Bronchus fibroblast of lung (primary cell): ENCODE measurements around the gene AK6. TPM values are rescaled to one million over a fixed set of nuclear protein-coding genes. Genes with fewer than 3 reads are reported as not detected.

Experiments
- total RNA-seq: library from RNA; depleted of rRNA; stranded (reverse); fragments of >200 nt; gene quantifications from 2 replicates; pipeline ENCODE4 v1.2.3, GENCODE V29; 2015

The AK6 gene
- 20.8 and 27.4 TPM in 2 replicates for total RNA-seq

DNA sequence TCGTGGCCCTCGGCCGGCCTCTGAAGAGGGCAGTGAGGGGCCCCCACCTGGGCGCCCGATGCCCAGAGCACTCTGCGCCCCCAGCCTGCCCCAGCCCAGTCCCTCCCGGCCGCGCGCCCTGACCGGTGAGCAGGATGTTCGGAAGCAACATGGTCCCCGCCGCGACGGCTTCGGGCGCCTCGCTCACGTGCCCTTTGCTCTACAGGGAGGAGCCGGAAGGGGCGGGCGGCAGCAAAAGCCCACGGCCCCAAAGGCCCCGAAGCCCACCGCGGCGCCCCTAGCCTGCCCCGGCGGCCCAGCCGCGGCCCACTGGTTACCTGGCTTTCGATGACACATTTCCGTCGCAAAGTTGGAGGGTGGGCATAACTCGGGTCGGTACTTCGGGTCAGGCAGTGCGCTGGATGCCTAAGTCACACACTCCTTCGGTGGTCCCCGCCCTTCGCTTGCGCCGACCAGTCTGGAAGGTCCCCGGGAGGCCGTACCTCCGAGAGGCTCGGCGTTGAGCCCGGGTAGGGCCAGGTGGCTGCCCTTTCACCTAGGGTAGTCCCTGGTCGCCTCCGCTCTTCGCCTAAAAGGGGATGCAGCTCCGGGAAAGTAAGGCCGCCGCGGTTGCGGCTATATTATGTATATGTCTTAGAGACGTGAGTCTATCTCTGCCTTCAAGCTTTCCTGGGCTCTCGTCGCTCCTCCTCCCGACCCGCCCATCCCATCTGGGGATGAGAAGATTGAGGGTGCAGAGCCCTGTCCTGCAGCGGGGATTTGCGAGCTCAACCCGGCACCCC lies at the start of gene AK6, which contains the start of the genes RAD17 and TAF9:
Gene AK6, minus strand, starts transcription at position 181 of the 782 bp plus-strand sequence. Its CDS starts 30 bp downstream, at position 151.
Gene RAD17, plus strand, starts transcription at position 479 of the 782 bp plus-strand sequence. CDS start 2,391 bp downstream, outside the sequence.
Gene TAF9, minus strand, starts transcription at position 181 of the 782 bp plus-strand sequence. CDS start 3,783 bp downstream, outside the sequence.

DNA sequence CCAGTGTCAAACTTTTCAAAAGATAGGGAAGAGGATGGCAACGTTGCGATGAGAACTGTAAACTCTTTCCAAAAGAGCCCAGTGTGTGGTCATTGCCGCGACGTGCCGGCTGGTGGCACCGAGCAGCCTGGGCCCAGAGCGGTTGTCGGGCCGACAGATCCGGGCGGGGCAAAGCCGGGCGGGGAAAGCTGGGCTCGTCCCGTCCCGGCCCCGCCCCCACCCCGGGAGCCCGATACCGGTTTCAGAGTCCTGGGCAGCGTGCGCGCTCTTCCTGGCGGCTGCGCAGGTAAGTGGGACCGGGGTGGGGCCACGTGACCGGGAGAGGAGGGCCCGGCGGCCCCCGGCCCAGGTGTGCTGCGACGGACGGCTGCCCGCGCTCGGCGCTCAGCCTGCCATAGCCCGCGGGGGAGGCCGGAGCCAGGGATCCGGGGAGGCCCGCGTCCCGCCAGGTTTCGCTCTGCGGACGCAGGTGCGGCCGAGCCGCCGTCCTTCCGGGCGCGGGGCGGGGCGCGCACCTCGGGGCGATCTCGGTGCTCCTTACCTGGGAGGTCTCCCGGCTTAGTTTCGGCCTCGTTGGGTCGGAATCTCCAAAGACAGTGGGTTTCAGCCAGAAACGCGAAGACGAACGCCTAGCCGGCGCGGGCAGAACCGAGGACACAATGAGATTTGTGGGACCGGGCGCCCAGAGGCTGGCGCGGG lies 45.7 kb upstream of the AK6 start, which contains the start of gene MARVELD2:
Gene MARVELD2, plus strand, starts transcription at position 232 of the 699 bp plus-strand sequence. CDS start 4,270 bp downstream, outside the sequence.

Other genes starting within 250 kb of the AK6 start
- gene CCNB1, start 202.4 kb downstream of the AK6 start, total RNA-seq, result 276 and 294 TPM in 2 replicates
- gene CENPH, start 179.9 kb downstream of the AK6 start, total RNA-seq, result 35.8 and 44.7 TPM in 2 replicates
- gene CDK7, start 134.6 kb downstream of the AK6 start, total RNA-seq, result 34.5 and 35.3 TPM in 2 replicates
- gene CCDC125, start 36.7 kb downstream of the AK6 start, total RNA-seq, result 1.5 and 2.2 TPM in 2 replicates
- gene TAF9, start within 50 bp of the AK6 start, total RNA-seq, result 85.6 and 89.8 TPM in 2 replicates
- 14.7 and 16.5 TPM in 2 replicates for gene RAD17, start 298 bp upstream of the AK6 start, total RNA-seq
- 2.1 and 2.2 TPM in 2 replicates for gene MARVELD2, start 45.6 kb upstream of the AK6 start, total RNA-seq
- 3.5 and 4.2 TPM in 2 replicates for gene OCLN, start 123.3 kb upstream of the AK6 start, total RNA-seq
- 29.1 and 31.3 TPM in 2 replicates for gene GTF2H2C, start 190.7 kb upstream of the AK6 start, total RNA-seq